OCI-LY1 (cell line): ENCODE results near the gene DMRTB1.

Experiments used
- EZH2 ChIP-seq: fragments of 200-600 bp; sonication (generic), shearing (Covaris generic); IDR thresholded peaks from 2 replicates; pipeline ENCODE4 v1.8.0; 2017; ENCODE audit warnings: borderline replicate concordance, mixed run types, mild to moderate bottlenecking, antibody characterized with exemption, low read length, moderate library complexity, mixed read lengths
- TF ChIP-seq, protein P1 (sequence below): fragments of 200-600 bp; sonication (generic), shearing (Covaris generic); IDR thresholded peaks from 2 replicates; pipeline ENCODE4 v1.5.1; 2017; ENCODE audit warnings: mild to moderate bottlenecking, antibody characterized with exemption, low read length, moderate library complexity, mixed read lengths

DNA sequence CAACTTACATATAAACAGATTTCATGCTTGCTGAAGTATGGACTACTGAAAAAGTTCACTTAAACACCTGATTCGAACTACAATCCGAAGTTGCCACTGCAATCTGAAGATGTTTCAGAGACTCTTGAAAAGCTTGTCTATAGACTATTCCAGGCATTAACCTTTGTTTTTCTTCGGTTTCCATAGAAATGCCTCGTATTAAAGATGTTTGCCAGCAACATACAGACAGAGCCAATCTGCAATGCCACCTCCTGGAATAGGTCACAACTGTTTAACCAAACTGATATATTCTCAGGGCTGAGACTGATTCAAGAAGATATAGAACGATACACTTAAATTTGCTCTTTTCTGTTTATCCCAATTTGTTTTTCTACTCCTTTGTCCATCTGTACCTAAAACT, 28.9 kb upstream of the DMRTB1 start:
- TF ChIP-seq, protein P1, sequence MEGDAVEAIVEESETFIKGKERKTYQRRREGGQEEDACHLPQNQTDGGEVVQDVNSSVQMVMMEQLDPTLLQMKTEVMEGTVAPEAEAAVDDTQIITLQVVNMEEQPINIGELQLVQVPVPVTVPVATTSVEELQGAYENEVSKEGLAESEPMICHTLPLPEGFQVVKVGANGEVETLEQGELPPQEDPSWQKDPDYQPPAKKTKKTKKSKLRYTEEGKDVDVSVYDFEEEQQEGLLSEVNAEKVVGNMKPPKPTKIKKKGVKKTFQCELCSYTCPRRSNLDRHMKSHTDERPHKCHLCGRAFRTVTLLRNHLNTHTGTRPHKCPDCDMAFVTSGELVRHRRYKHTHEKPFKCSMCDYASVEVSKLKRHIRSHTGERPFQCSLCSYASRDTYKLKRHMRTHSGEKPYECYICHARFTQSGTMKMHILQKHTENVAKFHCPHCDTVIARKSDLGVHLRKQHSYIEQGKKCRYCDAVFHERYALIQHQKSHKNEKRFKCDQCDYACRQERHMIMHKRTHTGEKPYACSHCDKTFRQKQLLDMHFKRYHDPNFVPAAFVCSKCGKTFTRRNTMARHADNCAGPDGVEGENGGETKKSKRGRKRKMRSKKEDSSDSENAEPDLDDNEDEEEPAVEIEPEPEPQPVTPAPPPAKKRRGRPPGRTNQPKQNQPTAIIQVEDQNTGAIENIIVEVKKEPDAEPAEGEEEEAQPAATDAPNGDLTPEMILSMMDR: no peak
- no peak for TF ChIP-seq EZH2
